Measurements from ENCODE around the gene CD8A. TPM values are rescaled to one million over a fixed set of nuclear protein-coding genes. Genes with fewer than 3 reads are reported as not detected.

Gene CD8A
- total and polyA plus RNA-seq, 7 donors = 0.09 to 0.81 (median 0.27) TPM

DNA sequence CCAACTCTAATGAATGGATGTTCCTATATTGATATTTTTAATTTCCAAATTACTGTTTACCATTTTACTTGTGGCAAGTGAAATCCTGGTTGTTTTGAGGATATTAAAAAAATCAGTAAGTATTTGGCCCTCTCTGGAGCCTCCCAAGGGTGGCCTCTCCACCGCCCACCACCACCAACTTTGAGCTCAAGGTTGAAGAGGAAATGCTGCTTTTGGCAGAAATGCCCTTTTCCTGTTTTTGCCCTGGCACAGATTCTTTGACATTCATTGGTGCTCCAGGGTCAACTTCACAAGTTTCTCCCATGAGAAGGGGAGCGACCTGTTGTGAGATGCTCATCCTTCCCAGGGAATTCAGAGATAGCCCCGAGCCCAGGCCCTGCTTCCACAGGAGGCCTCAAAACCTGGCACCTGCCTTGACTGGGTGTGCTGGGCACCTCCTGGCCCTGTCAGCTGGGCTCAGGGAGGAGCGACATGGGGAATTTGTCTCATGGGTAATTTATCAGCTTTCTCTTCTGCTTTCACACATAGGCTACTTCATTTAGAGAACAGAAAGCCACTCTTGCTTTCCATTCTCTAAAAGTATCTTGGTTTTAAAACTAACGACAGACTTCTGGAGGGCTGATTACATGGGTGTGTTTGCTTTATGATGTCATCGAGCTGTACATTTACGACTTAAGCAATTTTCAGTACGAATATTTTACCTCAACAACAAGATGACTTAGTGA is 6.9 kb downstream of the CD8A start:
- Histone ChIP-seq H3K36me3 (ENCODE audit: insufficient read depth in 1 of 2, low read depth in 1 of 2) (no peaks in the 10 kb centered on the region), H3K27me3 (ENCODE audit: insufficient read depth in 3 of 3, low read length in 2 of 3) (peaks cover 0 to 4% (median 3%) of the 10 kb centered on the region in 3 donors), H3K27ac (no peak overlapping the region), H3K9me3 (no peaks in the 10 kb centered on the region), H3K4me1 (no peaks in the 10 kb centered on the region), H3K4me3 (no peak overlapping the region)
- TF ChIP-seq, protein P1, sequence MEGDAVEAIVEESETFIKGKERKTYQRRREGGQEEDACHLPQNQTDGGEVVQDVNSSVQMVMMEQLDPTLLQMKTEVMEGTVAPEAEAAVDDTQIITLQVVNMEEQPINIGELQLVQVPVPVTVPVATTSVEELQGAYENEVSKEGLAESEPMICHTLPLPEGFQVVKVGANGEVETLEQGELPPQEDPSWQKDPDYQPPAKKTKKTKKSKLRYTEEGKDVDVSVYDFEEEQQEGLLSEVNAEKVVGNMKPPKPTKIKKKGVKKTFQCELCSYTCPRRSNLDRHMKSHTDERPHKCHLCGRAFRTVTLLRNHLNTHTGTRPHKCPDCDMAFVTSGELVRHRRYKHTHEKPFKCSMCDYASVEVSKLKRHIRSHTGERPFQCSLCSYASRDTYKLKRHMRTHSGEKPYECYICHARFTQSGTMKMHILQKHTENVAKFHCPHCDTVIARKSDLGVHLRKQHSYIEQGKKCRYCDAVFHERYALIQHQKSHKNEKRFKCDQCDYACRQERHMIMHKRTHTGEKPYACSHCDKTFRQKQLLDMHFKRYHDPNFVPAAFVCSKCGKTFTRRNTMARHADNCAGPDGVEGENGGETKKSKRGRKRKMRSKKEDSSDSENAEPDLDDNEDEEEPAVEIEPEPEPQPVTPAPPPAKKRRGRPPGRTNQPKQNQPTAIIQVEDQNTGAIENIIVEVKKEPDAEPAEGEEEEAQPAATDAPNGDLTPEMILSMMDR (IDR thresholded peaks at IDR 0.05) = no peak
- 77 to 83% (median 80%) methylated on average over 8 of the region's 8 CpGs for WGBS, 3 donors
- intact Hi-C loops (cut with DNase I) = no loop called here
- no peak for ATAC-seq
- DNase-seq = no peak

DNA sequence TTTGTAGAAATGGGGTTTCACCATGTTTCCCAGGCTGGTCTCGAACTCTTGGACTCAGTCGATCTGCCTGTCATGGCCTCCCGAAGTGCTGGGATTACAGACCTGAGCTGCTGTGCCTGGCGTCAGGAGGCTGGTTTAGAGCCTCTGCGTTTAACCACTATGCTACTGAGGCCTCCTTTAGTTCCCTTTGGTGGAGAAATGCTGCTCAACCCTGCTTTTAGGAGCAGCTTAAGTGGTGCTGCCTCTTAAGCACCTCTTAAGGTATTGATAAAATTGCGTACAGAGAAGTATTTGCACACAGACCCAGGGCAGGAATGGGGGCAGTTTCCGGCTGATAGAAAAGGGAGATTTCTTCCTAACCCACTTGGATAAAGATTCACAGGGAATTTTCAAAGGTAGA is 8.0 kb downstream of the CD8A start:
- ATAC-seq (no peak), DNase-seq (no peak)
- 88 to 92% (median 90%) methylated on average over 7 of the region's 7 CpGs for WGBS, 3 donors
- H3K27ac ChIP-seq = no peak overlapping the region
- intact Hi-C loops (cut with DNase I) = no loop called here
- H3K27me3 ChIP-seq (ENCODE audit: insufficient read depth in 3 of 3, low read length in 2 of 3) = peaks cover 0 to 1% (median 0%) of the 10 kb centered on the region in 3 donors
- no peaks in the 10 kb centered on the region for H3K9me3 ChIP-seq
- H3K36me3 ChIP-seq (ENCODE audit: insufficient read depth in 1 of 2, low read depth in 1 of 2) = no peaks in the 10 kb centered on the region
- TF ChIP-seq, protein P1 (IDR thresholded peaks at IDR 0.05) = no peak
- H3K4me1 ChIP-seq = no peaks in the 10 kb centered on the region
- no peak overlapping the region for H3K4me3 ChIP-seq

DNA sequence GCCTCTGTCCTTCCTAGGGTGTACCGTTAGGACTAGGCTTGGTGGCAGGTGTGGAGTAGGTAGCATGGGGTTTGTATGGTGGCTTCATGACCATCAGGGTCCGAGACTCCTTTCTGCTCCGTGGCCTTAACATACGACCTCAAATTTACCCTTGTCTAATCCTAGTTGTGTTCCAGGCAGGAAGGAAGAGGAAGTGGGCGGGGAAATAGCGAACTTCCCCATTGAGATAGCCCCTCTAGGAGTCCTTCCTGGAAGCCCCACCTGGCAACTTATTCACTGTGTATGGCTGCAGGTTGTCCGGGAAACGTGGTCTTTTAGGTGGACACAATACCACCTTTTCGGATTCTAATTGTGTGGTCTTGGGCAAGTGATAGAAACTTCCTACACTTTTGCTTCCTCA is 9.3 kb downstream of the CD8A start:
- WGBS, 3 donors = 63 to 81% (median 73%) methylated on average over 9 of the region's 9 CpGs
- Histone ChIP-seq H3K4me3 (no peak overlapping the region), H3K9me3 (no peaks in the 10 kb centered on the region), H3K36me3 (ENCODE audit: insufficient read depth in 1 of 2, low read depth in 1 of 2) (peaks cover 0 to 3% of the 10 kb centered on the region in 2 donors), H3K4me1 (no peaks in the 10 kb centered on the region), H3K27me3 (ENCODE audit: insufficient read depth in 3 of 3, low read length in 2 of 3) (peaks cover 0 to 1% (median 0%) of the 10 kb centered on the region in 3 donors), H3K27ac (no peak overlapping the region)
- no peak for ATAC-seq
- DNase-seq = no peak
- TF ChIP-seq, protein P1 (IDR thresholded peaks at IDR 0.05) = no peak
- intact Hi-C loops (cut with DNase I) = no loop called here

DNA sequence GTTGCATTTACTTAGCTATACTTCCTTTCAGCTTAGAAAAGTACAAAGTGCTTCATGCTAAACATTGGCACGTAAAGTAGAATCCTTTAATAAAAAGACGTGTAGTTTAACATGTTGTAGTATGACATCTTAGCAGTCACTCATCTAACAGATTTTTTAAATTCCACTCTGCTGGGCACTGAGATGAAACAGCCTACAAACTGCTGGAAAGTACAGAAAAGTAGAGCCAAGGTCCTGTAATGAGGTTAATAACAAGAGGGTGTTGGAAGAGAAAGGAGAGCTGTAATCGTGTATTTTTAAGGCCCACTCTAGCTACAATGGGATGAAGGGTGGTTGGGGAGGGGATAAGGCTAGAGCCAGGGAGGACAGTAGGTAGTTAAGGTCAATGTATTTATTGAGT is 10.7 kb downstream of the CD8A start:
- DNase-seq (no peak), ATAC-seq (no peak)
- intact Hi-C loops (cut with DNase I) = no loop called here
- TF ChIP-seq, protein P1 (IDR thresholded peaks at IDR 0.05) = no peak
- Histone ChIP-seq H3K27me3 (ENCODE audit: insufficient read depth in 3 of 3, low read length in 2 of 3) (no peaks in the 10 kb centered on the region), H3K36me3 (ENCODE audit: insufficient read depth in 1 of 2, low read depth in 1 of 2) (peaks cover 2 to 16% of the 10 kb centered on the region in 2 donors), H3K4me3 (no peak overlapping the region), H3K9me3 (no peaks in the 10 kb centered on the region), H3K4me1 (no peaks in the 10 kb centered on the region), H3K27ac (no peak overlapping the region)
- WGBS, 3 donors = 70 to 78% (median 72%) methylated on average over 3 of the region's 3 CpGs

DNA sequence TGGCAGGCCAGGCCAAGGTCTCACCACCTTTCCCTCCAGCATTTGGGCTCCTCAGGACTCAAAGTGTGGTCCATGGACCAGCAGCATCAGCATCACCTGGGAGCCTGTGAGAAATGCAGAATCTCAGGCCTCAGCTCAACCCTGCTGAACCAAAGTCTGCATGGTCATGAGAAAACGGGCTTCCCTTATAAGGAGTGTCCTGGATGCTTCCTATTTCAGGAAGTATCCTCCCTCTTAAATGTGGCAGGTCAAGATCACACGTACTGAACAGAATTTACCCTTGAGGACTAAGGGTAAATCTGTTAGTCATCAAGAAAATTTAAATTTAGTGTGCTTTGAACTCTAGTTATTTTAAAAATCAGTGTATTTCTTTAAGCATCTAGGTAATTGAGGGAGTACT is 11.8 kb downstream of the CD8A start:
- TF ChIP-seq, protein P1 (IDR thresholded peaks at IDR 0.05) = no peak
- ATAC-seq = no peak

More for the DNA sequence above, 11.8 kb downstream of the CD8A start:
- no peak for DNase-seq
- Histone ChIP-seq H3K4me3 (no peak overlapping the region), H3K36me3 (ENCODE audit: insufficient read depth in 1 of 2, low read depth in 1 of 2) (peaks cover 2 to 27% of the 10 kb centered on the region in 2 donors), H3K9me3 (no peaks in the 10 kb centered on the region), H3K4me1 (no peaks in the 10 kb centered on the region), H3K27ac (no peak overlapping the region), H3K27me3 (ENCODE audit: insufficient read depth in 3 of 3, low read length in 2 of 3) (no peaks in the 10 kb centered on the region)
- WGBS, 3 donors = 39 to 54% (median 49%) methylated on average over 2 of the region's 2 CpGs
- intact Hi-C loops (cut with DNase I) = no loop called here

Data from psoas muscle (tissue), 8 donors.